Uterus (tissue), 2 donors: Measurements from ENCODE around the gene TMSB15A.

Experiments
- CTCF ChIP-seq, 4 experiments: fragments of 200-600 bp in 2 of 4; fragments of 450-650 bp in 2 of 4; sonication (generic) in 2 of 4; IDR thresholded peaks; one replicate each; pipeline ENCODE4 v1.5.1; 2016 to 2019; ENCODE audit warnings: antibody characterized with exemption in 4 of 4, mild to moderate bottlenecking in 2 of 4, moderate library complexity in 1 of 4
- POLR2A ChIP-seq, 2 donors: fragments of 450-650 bp; IDR thresholded peaks; one replicate each; pipeline ENCODE4 v1.6.1; 2016; ENCODE audit warnings: antibody characterized with exemption in 2 of 2, mild to moderate bottlenecking in 1 of 2, moderate library complexity in 1 of 2

GRCh38 chrX:102517326-102517725 is 787 bp upstream of the TMSB15A start:
- TF ChIP-seq CTCF (IDR thresholded peaks at IDR 0.05): peak; percentile 7 to 35 (median 22)
- TF ChIP-seq POLR2A (IDR thresholded peaks at IDR 0.05): no peak
